NCI-H460 (cell line): Measurements from ENCODE around the gene RGS10. TPM values are rescaled to one million over a fixed set of nuclear protein-coding genes. Genes with fewer than 3 reads are reported as not detected.
"Not testable (repeated sequence)": the region's sequence is repeated elsewhere in the genome, so short reads cannot be mapped to it uniquely, and the experiment has no call there.

Experiments
- DNase-seq: peaks from one replicate; pipeline ENCODE4 v3.0.0-alpha.2; 2016; ENCODE audit warnings: low read depth; ENCODE audit errors: extremely low read depth
- polyA plus RNA-seq: library from polyadenylated mRNA; depleted of rRNA; stranded (reverse); fragments of >200 nt; gene quantifications from 2 replicates; pipeline ENCODE4 v1.2.3, GENCODE V29; 2014; cell fraction: nucleus; rRNA removed
- total RNA-seq: library from RNA; depleted of rRNA; stranded (reverse); fragments of >200 nt; shearing (Covaris generic); gene quantifications from 2 replicates; pipeline ENCODE4 v1.2.3, GENCODE V29; 2014; rRNA removed

Gene RGS10
- total RNA-seq: 39.1 and 43.6 TPM in 2 replicates
- polyA plus RNA-seq: 51.1 and 57.5 TPM in 2 replicates

- peak; percentile 69 for DNase-seq
Observed at GRCh38 chr10:119542357-119542987, at the start of gene RGS10. TSS of gene RGS10 (minus strand) at chr10:119542719. CDS start at chr10:119542638, 81 bp downstream.

- no peak for DNase-seq
Observed at GRCh38 chr10:119588071-119588470, 45.6 kb upstream of the RGS10 start.

- DNase-seq: no peak
Observed at GRCh38 chr10:119578355-119578754, 35.8 kb upstream of the RGS10 start.

- no peak for DNase-seq
Observed at GRCh38 chr10:119575991-119576390, 33.5 kb upstream of the RGS10 start.

GRCh38 chr10:119575506-119575905 is 33.0 kb upstream of the RGS10 start:
- DNase-seq: no peak

- DNase-seq: no peak
Observed at GRCh38 chr10:119567978-119568377, 25.5 kb upstream of the RGS10 start.

GRCh38 chr10:119562097-119562496 is 19.6 kb upstream of the RGS10 start:
- DNase-seq: no peak

GRCh38 chr10:119559511-119559910 is 17.0 kb upstream of the RGS10 start:
- not testable (repeated sequence) for DNase-seq

GRCh38 chr10:119556081-119556480 is 13.6 kb upstream of the RGS10 start:
- DNase-seq: not testable (repeated sequence)

- no peak for DNase-seq
Observed at GRCh38 chr10:119555178-119555784, 12.8 kb upstream of the RGS10 start.

- DNase-seq: no peak
Observed at GRCh38 chr10:119550827-119551226, 8.3 kb upstream of the RGS10 start.

GRCh38 chr10:119549247-119549999 is 6.9 kb upstream of the RGS10 start:
- no peak for DNase-seq

- no peak for DNase-seq
Observed at GRCh38 chr10:119546009-119546408, 3.5 kb upstream of the RGS10 start.

GRCh38 chr10:119545310-119545709 is 2.8 kb upstream of the RGS10 start:
- DNase-seq: no peak

GRCh38 chr10:119543814-119544642 is 1.5 kb upstream of the RGS10 start:
- no peak for DNase-seq

- DNase-seq: peak; percentile 44
Observed at GRCh38 chr10:119542988-119543813, 682 bp upstream of the RGS10 start.

- no peak for DNase-seq
Observed at GRCh38 chr10:119541459-119542356, 811 bp downstream of the RGS10 start.

- DNase-seq: no peak
Observed at GRCh38 chr10:119541046-119541445, 1.5 kb downstream of the RGS10 start.

GRCh38 chr10:119540038-119540437 is 2.5 kb downstream of the RGS10 start:
- DNase-seq: no peak
